H1 (cell line): ENCODE measurements around the gene ZNF609. TPM values are rescaled to one million over a fixed set of nuclear protein-coding genes. Genes with fewer than 3 reads are reported as not detected.

ENCODE experiments used
- CTCF ChIA-PET: fragments of 300-600 bp; sonication (Branson Sonifier 250); formaldehyde crosslinking; loops from one replicate; lab custom pipeline; 2021; ENCODE audit not compliant: partially characterized antibody; lab: Charles Lee
- POLR2A ChIA-PET: fragments of 300-600 bp; sonication (Branson Sonifier 250); formaldehyde crosslinking; loops from one replicate; lab custom pipeline; 2021; ENCODE audit warnings: inconsistent platforms; ENCODE audit not compliant: partially characterized antibody; lab: Charles Lee
- DNase-seq, 2 experiments: peaks; one replicate each; pipeline versions ENCODE4 v3.0.0 to v3.0.0-alpha.2; 2010 to 2022; ENCODE audit warnings: low spot score in 2 of 2, low read depth in 1 of 2, mixed read lengths in 1 of 2
- FAIRE-seq: peaks from 2 replicates; lab custom pipeline; 2011; peaks lifted over from hg19 to GRCh38; lab: Jason Lieb, UNC
- H2AFZ ChIP-seq: 2 replicates; pipeline ENCODE4 v1.8.1; 2012; ENCODE audit warnings: low read length, inconsistent platforms
- H2AK5ac ChIP-seq: 2 replicates; pipeline ENCODE4 v1.6.1; 2013; ENCODE audit warnings: low read depth, low read length
- H2BK120ac ChIP-seq: replicated peaks from 2 replicates; pipeline ENCODE3; 2013; ENCODE audit warnings: low read depth, low read length, inconsistent platforms
- H2BK12ac ChIP-seq: 2 replicates; pipeline ENCODE4 v1.6.1; 2013; ENCODE audit warnings: low read depth, low read length
- H2BK15ac ChIP-seq: 2 replicates; pipeline ENCODE4 v1.6.1; 2013; ENCODE audit warnings: low read length
- H2BK20ac ChIP-seq: 2 replicates; pipeline ENCODE4 v1.6.1; 2013; ENCODE audit warnings: low read length
- H2BK5ac ChIP-seq: 2 replicates; pipeline ENCODE4 v1.6.1; 2013; ENCODE audit warnings: low read depth, low read length
- H3K14ac ChIP-seq: 2 replicates; pipeline ENCODE4 v1.6.1; 2013; ENCODE audit warnings: inconsistent platforms; ENCODE audit not compliant: insufficient read length
- H3K18ac ChIP-seq: 2 replicates; pipeline ENCODE4 v1.6.1; 2013; ENCODE audit warnings: low read length; ENCODE audit errors: extremely low read depth
- H3K23ac ChIP-seq: 2 replicates; pipeline ENCODE4 v1.6.1; 2013; ENCODE audit warnings: inconsistent platforms; ENCODE audit not compliant: insufficient read length
- H3K23me2 ChIP-seq: 2 replicates; pipeline ENCODE4 v1.6.1; 2013; ENCODE audit warnings: low read depth, low read length
- H3K27ac ChIP-seq: 2 replicates; pipeline ENCODE4 v1.6.1; 2011; ENCODE audit warnings: low read depth, low read length, inconsistent platforms
- H3K27me3 ChIP-seq, 4 experiments: replicated peaks in 1 of 4; 1 replicate in 1 of 4; 2 replicates in 3 of 4; pipeline versions ENCODE4 v1.6.1 to v1.8.1; 2011 to 2013; ENCODE audit warnings: low read length in 3 of 4, mild to moderate bottlenecking in 3 of 4, inconsistent platforms in 2 of 4, mixed read lengths in 2 of 4, moderate library complexity in 1 of 4; ENCODE audit not compliant: control insufficient read depth in 3 of 4, insufficient read depth in 3 of 4; ENCODE audit errors: extremely low read depth in 1 of 4
- H3K36me3 ChIP-seq, 4 experiments: 2 replicates each; pipeline versions ENCODE4 v1.6.1 to v1.8.1; 2011 to 2013; ENCODE audit warnings: mild to moderate bottlenecking in 4 of 4, low read length in 3 of 4, moderate library complexity in 2 of 4, control low read depth in 1 of 4, inconsistent platforms in 1 of 4; ENCODE audit not compliant: insufficient read depth in 4 of 4, control insufficient read depth in 2 of 4
- H3K4ac ChIP-seq: replicated peaks from 2 replicates; pipeline ENCODE3; 2013; ENCODE audit warnings: low read length, low read depth, mixed read lengths, inconsistent platforms; ENCODE audit not compliant: insufficient read length
- H3K4me1 ChIP-seq, 4 experiments: replicated peaks in 1 of 4; 1 replicate in 1 of 4; 2 replicates in 3 of 4; pipeline versions ENCODE4 v1.6.1 to v1.8.1; 2011 to 2013; ENCODE audit warnings: low read length in 3 of 4, inconsistent platforms in 2 of 4, mixed read lengths in 1 of 4; ENCODE audit not compliant: insufficient read depth in 4 of 4, control insufficient read depth in 3 of 4
- H3K4me2 ChIP-seq, 2 experiments: 2 replicates each; pipeline versions ENCODE4 v1.6.1 to v1.8.1; 2011 to 2013; ENCODE audit warnings: low read depth in 2 of 2, low read length in 2 of 2, control low read depth in 1 of 2, inconsistent platforms in 1 of 2, mild to moderate bottlenecking in 1 of 2; ENCODE audit not compliant: insufficient read depth in 1 of 2
- H3K4me3 ChIP-seq, 4 experiments: fragments of 200-600, 300-600 bp in 1 of 4; sonication (generic), shearing (Covaris generic), sonication (Bioruptor Twin) in 1 of 4; 2 replicates each; pipeline versions ENCODE4 v1.5.1 to v1.8.1; 2011 to 2016; ENCODE audit warnings: low read length in 4 of 4, low read depth in 3 of 4, control low read depth in 2 of 4, inconsistent platforms in 2 of 4, mild to moderate bottlenecking in 2 of 4, mixed read lengths in 1 of 4, moderate library complexity in 1 of 4; ENCODE audit not compliant: insufficient read depth in 2 of 4; ENCODE audit errors: extremely low read depth in 1 of 4
- H3K56ac ChIP-seq: replicated peaks from 2 replicates; pipeline ENCODE3; 2013; ENCODE audit warnings: low read depth, mild to moderate bottlenecking, mixed read lengths, low read length, inconsistent platforms; ENCODE audit not compliant: insufficient read length
- H3K79me1 ChIP-seq: 2 replicates; pipeline ENCODE4 v1.6.1; 2013; ENCODE audit warnings: low read depth, low read length, control low read depth
- H3K79me2 ChIP-seq, 2 experiments: 2 replicates each; pipeline versions ENCODE4 v1.6.1 to v1.8.1; 2012 to 2013; ENCODE audit warnings: low read length in 2 of 2, mild to moderate bottlenecking in 2 of 2, inconsistent platforms in 1 of 2; ENCODE audit not compliant: insufficient read depth in 2 of 2, control insufficient read depth in 1 of 2
- H3K9ac ChIP-seq, 4 experiments: replicated peaks in 1 of 4; 1 replicate in 1 of 4; 2 replicates in 3 of 4; pipeline versions ENCODE4 v1.6.1 to v1.8.1; 2011 to 2013; ENCODE audit warnings: low read depth in 3 of 4, low read length in 3 of 4, control low read depth in 2 of 4, mild to moderate bottlenecking in 2 of 4, moderate library complexity in 2 of 4, inconsistent platforms in 1 of 4; ENCODE audit errors: extremely low read depth in 1 of 4
- H3K9me3 ChIP-seq, 2 experiments: 2 replicates each; pipeline versions ENCODE4 v1.6.1 to v1.8.1; 2012 to 2013; ENCODE audit warnings: mild to moderate bottlenecking in 2 of 2, moderate library complexity in 2 of 2, control low read depth in 1 of 2, inconsistent platforms in 1 of 2, low read depth in 1 of 2, low read length in 1 of 2, mixed read lengths in 1 of 2; ENCODE audit not compliant: insufficient read depth in 2 of 2
- H4K20me1 ChIP-seq, 2 experiments: replicated peaks in 1 of 2; 2 replicates each; pipeline versions ENCODE3 to v1.8.1; 2011 to 2013; ENCODE audit warnings: inconsistent platforms in 2 of 2, low read length in 2 of 2, mild to moderate bottlenecking in 1 of 2; ENCODE audit not compliant: insufficient read depth in 2 of 2, control insufficient read depth in 1 of 2
- H4K5ac ChIP-seq: 2 replicates; pipeline ENCODE4 v1.6.1; 2013; ENCODE audit warnings: low read length, low read depth, mixed read lengths, inconsistent platforms; ENCODE audit not compliant: insufficient read length
- H4K8ac ChIP-seq: 2 replicates; pipeline ENCODE4 v1.8.0; 2013; ENCODE audit warnings: mild to moderate bottlenecking, moderate library complexity, low read length, inconsistent platforms; ENCODE audit not compliant: insufficient read depth; ENCODE audit errors: extremely low read depth
- H4K91ac ChIP-seq: replicated peaks from 2 replicates; pipeline ENCODE3; 2013; ENCODE audit warnings: low read length, mixed read lengths, inconsistent platforms; ENCODE audit not compliant: insufficient read length
- CBX5 ChIP-seq: fragments of 300-800, 300-1000 bp; sonication (generic); IDR thresholded peaks from 2 replicates; pipeline ENCODE4 v1.7.1; 2016; ENCODE audit warnings: antibody characterized with exemption, low read length, low read depth
- CBX8 ChIP-seq: fragments of 300-800, 300-1000 bp; sonication (generic); IDR thresholded peaks from 2 replicates; pipeline ENCODE4 v1.7.1; 2016; ENCODE audit warnings: low read depth, low read length, borderline replicate concordance
- EGR1 ChIP-seq: IDR thresholded peaks from 2 replicates; pipeline ENCODE4 v1.6.1; 2011; ENCODE audit warnings: low read depth, low read length, borderline replicate concordance
- EZH2 ChIP-seq: fragments of 200-600 bp; sonication (generic); IDR thresholded peaks from 2 replicates; pipeline ENCODE4 v1.7.1; 2012; ENCODE audit warnings: low read depth, mild to moderate bottlenecking, moderate library complexity, low read length, inconsistent platforms; ENCODE audit not compliant: severe bottlenecking
- FOSL1 ChIP-seq: IDR thresholded peaks from 2 replicates; pipeline ENCODE4 v1.6.1; 2011; ENCODE audit warnings: mild to moderate bottlenecking, low read depth, low read length, moderate library complexity; ENCODE audit not compliant: insufficient read depth
- JUND ChIP-seq: IDR thresholded peaks from 2 replicates; pipeline ENCODE4 v1.6.1; 2011; ENCODE audit warnings: mild to moderate bottlenecking, improper control_type of control experiment, low read length
- KDM1A ChIP-seq: fragments of 200-600, 300-600 bp; sonication (generic); IDR thresholded peaks from 2 replicates; pipeline ENCODE4 v1.7.1; 2016; ENCODE audit warnings: mild to moderate bottlenecking, low read length, borderline replicate concordance
- SAP30 ChIP-seq: fragments of 300-600 bp; sonication (generic); IDR thresholded peaks from 2 replicates; pipeline ENCODE4 v1.7.1; 2012; ENCODE audit warnings: low read length, moderate library complexity, mild to moderate bottlenecking, inconsistent platforms; ENCODE audit not compliant: insufficient read depth, insufficient replicate concordance
- SIN3A ChIP-seq, 2 experiments: IDR thresholded peaks in 1 of 2; conservative IDR thresholded peaks in 1 of 2; 2 replicates each; pipeline ENCODE4 v1.6.1; 2011 to 2012; ENCODE audit warnings: low read length in 2 of 2, improper control_type of control experiment in 1 of 2, low read depth in 1 of 2, mild to moderate bottlenecking in 1 of 2
- SRF ChIP-seq: IDR thresholded peaks from 2 replicates; pipeline ENCODE4 v1.6.1; 2011; ENCODE audit warnings: mild to moderate bottlenecking, low read depth, low read length, moderate library complexity
- polyA plus RNA-seq, 7 experiments: library from polyadenylated mRNA; depleted of rRNA in 3 of 7; stranded (reverse) in 5 of 7; unstranded in 2 of 7; fragments of >200 nt in 5 of 7; fragments of 200-250 nt in 2 of 7; gene quantifications; 1 replicate in 5 of 7; 2 replicates in 1 of 7; 4 replicates in 1 of 7; pipeline versions ENCODE4 v1.2.1 to v1.2.3, GENCODE V29; 2011 to 2013; ENCODE audit warnings: missing spikeins in 2 of 7, mixed read lengths in 2 of 7
- total RNA-seq: library from RNA; stranded (reverse); fragmentation: NEBNext Ultra II Directional; extraction: Animal tissue kit (Norgen Biotek cat#: 25700); gene quantifications from 2 replicates; pipeline ENCODE4 v1.2.1, GENCODE V29; 2021
- TF ChIP-seq, protein P1 (sequence below): IDR thresholded peaks from 2 replicates; pipeline ENCODE4 v1.6.1; 2011; ENCODE audit warnings: low read depth, mild to moderate bottlenecking, low read length; ENCODE audit not compliant: insufficient read depth

The ZNF609 gene
- total and polyA plus RNA-seq, 2 of the 8 experiments (the other 6 are each of a cell fraction or from before 2014, with no cell fraction given), result 15.5 to 47.8 TPM

DNA sequence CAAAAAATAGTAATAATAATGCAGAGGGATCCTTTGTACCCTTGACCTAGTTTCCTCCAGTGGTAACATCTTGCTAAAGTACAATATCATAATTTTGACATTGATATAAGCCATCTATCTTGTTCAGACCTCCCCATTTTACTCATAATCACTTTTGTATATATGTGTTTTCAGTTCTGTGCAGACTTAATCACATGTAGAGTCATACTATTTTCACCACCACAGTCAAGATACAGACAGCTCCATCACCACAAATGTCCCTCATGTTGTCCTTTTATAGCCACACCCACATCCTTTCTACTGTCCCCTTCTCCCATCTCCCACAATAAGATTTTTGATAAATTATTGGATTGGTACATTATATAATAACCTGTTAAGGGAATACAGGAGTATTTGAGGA lies 25.4 kb downstream of the ZNF609 start:
- Histone ChIP-seq H2BK15ac (no peak overlapping the region), H2BK12ac (no peak overlapping the region), H3K79me1 (no peaks in the 10 kb centered on the region; the same call in 1 of the 2 replicates), H3K4me2 (no peak overlapping the region), H3K4me3 (no peak overlapping the region), H3K9me3 (no peaks in the 10 kb centered on the region), H3K27ac (no peak overlapping the region), H3K14ac (no peak overlapping the region), H2AFZ (no peak overlapping the region), H3K79me2 (peaks cover 0 to 42% of the 10 kb centered on the region in 2 experiments; a peak in 2 of 4 replicates), H3K4me1 (peaks cover 0 to 2% (median 0%) of the 10 kb centered on the region in 4 experiments; a peak in 1 of 7 replicates), H3K18ac (no peak overlapping the region), H4K8ac (no peak overlapping the region), H3K56ac (no peak overlapping the region), H2AK5ac (no peak overlapping the region), H3K23ac (no peak overlapping the region), H3K23me2 (no peaks in the 10 kb centered on the region), H2BK5ac (no peak overlapping the region), H4K91ac (no peak overlapping the region), H4K5ac (no peak overlapping the region), H3K27me3 (no peaks in the 10 kb centered on the region), H3K9ac (no peak overlapping the region), H3K4ac (no peak overlapping the region), H2BK120ac (no peak overlapping the region), H4K20me1 (peaks cover 2 to 8% of the 10 kb centered on the region in 2 experiments), H2BK20ac (no peak overlapping the region), H3K36me3 (no peaks in the 10 kb centered on the region)
- POLR2A ChIA-PET, result interaction anchor here (1.0 kb wide), 1 partner anchor 25 kb away, joined by 5 read pairs; no protein-coding TSS in a partner anchor
- CTCF ChIA-PET, result no interaction called here
- no peak for FAIRE-seq
- no peak for DNase-seq
- TF ChIP-seq CBX8 (no peak), SRF (no peak), SIN3A (conservative IDR thresholded peaks at IDR 0.05 in 1 of 2, IDR thresholded peaks at IDR 0.05 in 1 of 2; ENCODE audit: low read depth in 1 of 2, low read length in 2 of 2) (no peak), EZH2 (no peak), KDM1A (no peak), JUND (no peak), FOSL1 (no peak), EGR1 (no peak), SAP30 (no peak), CBX5 (no peak)
- TF ChIP-seq, protein P1, sequence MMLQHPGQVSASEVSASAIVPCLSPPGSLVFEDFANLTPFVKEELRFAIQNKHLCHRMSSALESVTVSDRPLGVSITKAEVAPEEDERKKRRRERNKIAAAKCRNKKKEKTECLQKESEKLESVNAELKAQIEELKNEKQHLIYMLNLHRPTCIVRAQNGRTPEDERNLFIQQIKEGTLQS, result no peak
